ENCODE measurements around the gene PDK3.

The PDK3 gene

GRCh38 chrX:24480400-24480865 is 15.3 kb downstream of the PDK3 start:
- in situ Hi-C loops (cut with MboI; ENCODE audit: low sequenced_read_pairs): no loop called here

GRCh38 chrX:24482823-24483415 is 17.8 kb downstream of the PDK3 start:
- in situ Hi-C loops (cut with MboI; ENCODE audit: low sequenced_read_pairs): no loop called here

- in situ Hi-C loops (cut with MboI; ENCODE audit: low sequenced_read_pairs): no loop called here
Measured at GRCh38 chrX:24483596-24483995, 18.5 kb downstream of the PDK3 start.

- in situ Hi-C loops (cut with MboI; ENCODE audit: low sequenced_read_pairs): no loop called here
Measured at GRCh38 chrX:24485323-24485722, 20.2 kb downstream of the PDK3 start.

GRCh38 chrX:24485976-24486680 is 21.0 kb downstream of the PDK3 start:
- in situ Hi-C loops (cut with MboI; ENCODE audit: low sequenced_read_pairs): no loop called here

- in situ Hi-C loops (cut with MboI; ENCODE audit: low sequenced_read_pairs): no loop called here
Measured at GRCh38 chrX:24487571-24487970, 22.5 kb downstream of the PDK3 start.

GRCh38 chrX:24491741-24492140 is 26.7 kb downstream of the PDK3 start:
- in situ Hi-C loops (cut with MboI; ENCODE audit: low sequenced_read_pairs): no loop called here

GRCh38 chrX:24493740-24494581 is 28.9 kb downstream of the PDK3 start:
- in situ Hi-C loops (cut with MboI; ENCODE audit: low sequenced_read_pairs): no loop called here

GRCh38 chrX:24494647-24495075 is 29.6 kb downstream of the PDK3 start:
- in situ Hi-C loops (cut with MboI; ENCODE audit: low sequenced_read_pairs): no loop called here

- in situ Hi-C loops (cut with MboI; ENCODE audit: low sequenced_read_pairs): no loop called here
Measured at GRCh38 chrX:24495700-24496099, 30.6 kb downstream of the PDK3 start.

GRCh38 chrX:24498181-24498580 is 33.1 kb downstream of the PDK3 start:
- in situ Hi-C loops (cut with MboI; ENCODE audit: low sequenced_read_pairs): no loop called here

- in situ Hi-C loops (cut with MboI; ENCODE audit: low sequenced_read_pairs): no loop called here
Measured at GRCh38 chrX:24498975-24499374, 33.9 kb downstream of the PDK3 start.

GRCh38 chrX:24506082-24506481 is 41.0 kb downstream of the PDK3 start:
- in situ Hi-C loops (cut with MboI; ENCODE audit: low sequenced_read_pairs): no loop called here

GRCh38 chrX:24508375-24508774 is 43.3 kb downstream of the PDK3 start:
- in situ Hi-C loops (cut with MboI; ENCODE audit: low sequenced_read_pairs): no loop called here

GRCh38 chrX:24513416-24513815 is 48.3 kb downstream of the PDK3 start:
- in situ Hi-C loops (cut with MboI; ENCODE audit: low sequenced_read_pairs): no loop called here

GRCh38 chrX:24515447-24515846 is 50.4 kb downstream of the PDK3 start:
- in situ Hi-C loops (cut with MboI; ENCODE audit: low sequenced_read_pairs): no loop called here

GRCh38 chrX:24520472-24520871 is 55.4 kb downstream of the PDK3 start:
- in situ Hi-C loops (cut with MboI; ENCODE audit: low sequenced_read_pairs): no loop called here

GRCh38 chrX:24525455-24525854 is 60.4 kb downstream of the PDK3 start:
- in situ Hi-C loops (cut with MboI; ENCODE audit: low sequenced_read_pairs): no loop called here

GRCh38 chrX:24526616-24527015 is 61.5 kb downstream of the PDK3 start:
- in situ Hi-C loops (cut with MboI; ENCODE audit: low sequenced_read_pairs): no loop called here

GRCh38 chrX:24528605-24529004 is 63.5 kb downstream of the PDK3 start:
- in situ Hi-C loops (cut with MboI; ENCODE audit: low sequenced_read_pairs): no loop called here

- in situ Hi-C loops (cut with MboI; ENCODE audit: low sequenced_read_pairs): no loop called here
Measured at GRCh38 chrX:24536551-24536950, 71.5 kb downstream of the PDK3 start.

GRCh38 chrX:24542756-24543155 is 77.7 kb downstream of the PDK3 start:
- in situ Hi-C loops (cut with MboI; ENCODE audit: low sequenced_read_pairs): no loop called here

Measured in HL-60/S4 treated with retinoic acid at 250 ng/mL for 4 days and 3 days (cell line).